NCI-H226 (cell line): ENCODE data around the gene ATXN8OS.
"Not testable (repeated sequence)": the region's sequence is repeated elsewhere in the genome, so short reads cannot be mapped to it uniquely, and the experiment has no call there.

Experiments used
- DNase-seq: peaks from one replicate; pipeline ENCODE4 v3.0.0-alpha.2; 2015

The ATXN8OS gene

GRCh38 chr13:70107498-70108281 lies at the start of gene ATXN8OS:
Gene ATXN8OS, plus strand, starts transcription at chr13:70107826.
- no peak for DNase-seq

DNA sequence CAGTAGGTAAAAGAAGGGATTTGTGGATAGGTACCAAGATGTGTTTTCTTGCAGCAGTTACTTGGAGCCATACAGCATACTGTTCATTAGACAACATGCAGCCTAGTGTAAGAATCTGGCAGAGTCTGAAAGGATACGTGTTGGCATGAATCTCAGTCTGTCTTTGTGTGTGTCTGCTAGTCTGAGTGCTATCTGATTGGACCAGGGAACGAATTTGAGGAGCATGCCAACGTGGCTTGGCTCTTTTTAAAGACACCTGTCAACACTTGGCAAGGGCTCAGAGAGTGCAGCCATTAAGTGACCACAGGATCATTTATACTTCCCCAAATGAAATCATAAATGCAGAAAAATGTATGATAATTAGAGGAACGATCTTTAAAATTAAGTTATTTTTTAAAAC lies 27.6 kb upstream of the ATXN8OS start:
- no peak for DNase-seq

- DNase-seq, result no peak
Observed at GRCh38 chr13:70087247-70087646, 20.4 kb upstream of the ATXN8OS start.

DNA sequence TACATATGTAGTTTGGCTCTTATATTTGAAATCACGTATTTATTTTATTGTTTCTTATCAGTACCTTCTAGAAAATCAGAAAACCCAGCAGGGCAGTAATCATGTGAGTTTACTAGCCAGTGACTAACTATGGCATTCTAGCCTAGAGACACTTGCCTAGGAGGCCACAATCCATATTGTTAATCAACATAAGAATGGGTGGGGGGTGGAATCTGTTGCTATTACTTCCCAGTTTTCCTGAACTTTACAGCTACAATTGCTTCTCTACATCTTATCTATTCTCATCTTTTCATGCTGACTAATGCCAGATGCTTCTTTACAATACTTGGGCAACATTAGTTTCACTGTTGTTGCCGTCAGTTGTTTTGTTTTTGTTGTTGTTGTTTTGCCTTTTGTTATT lies 18.7 kb upstream of the ATXN8OS start:
- DNase-seq, result no peak

DNA sequence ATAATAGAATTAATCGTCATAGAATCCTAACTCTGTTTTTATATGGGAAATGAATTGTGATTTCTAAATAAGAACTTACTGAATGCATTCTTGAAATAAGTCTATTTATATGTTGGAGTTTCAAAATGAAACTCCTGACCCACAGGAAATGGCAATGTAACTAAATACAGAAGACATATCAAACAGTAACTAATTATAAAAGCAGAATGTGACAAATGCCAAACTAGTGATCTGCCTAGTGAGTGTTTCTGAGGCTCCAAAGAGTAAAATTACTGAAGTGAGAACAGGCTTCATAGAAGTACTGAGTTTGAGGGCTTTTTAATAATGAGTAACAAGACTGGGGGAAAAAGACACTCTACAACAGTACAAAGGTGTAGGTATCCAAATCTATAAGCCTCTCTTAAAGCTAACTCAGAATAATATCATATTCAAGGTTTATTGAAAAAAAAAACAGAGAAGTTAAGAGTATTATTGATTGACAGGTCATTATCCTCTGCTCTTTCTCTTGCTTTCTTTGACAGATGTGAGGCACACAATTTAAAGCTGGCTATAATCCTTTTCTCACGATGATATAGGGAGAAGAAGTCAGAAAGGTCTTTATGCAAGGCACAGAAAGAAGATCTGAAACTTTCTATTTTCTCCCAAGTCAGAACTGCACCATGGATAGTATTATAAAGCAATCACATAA lies 17.4 kb upstream of the ATXN8OS start:
- DNase-seq, result no peak

GRCh38 chr13:70098669-70099068 lies 9.0 kb upstream of the ATXN8OS start:
- no peak for DNase-seq

- DNase-seq, result no peak
Observed at GRCh38 chr13:70104481-70104880, 3.1 kb upstream of the ATXN8OS start.

DNA sequence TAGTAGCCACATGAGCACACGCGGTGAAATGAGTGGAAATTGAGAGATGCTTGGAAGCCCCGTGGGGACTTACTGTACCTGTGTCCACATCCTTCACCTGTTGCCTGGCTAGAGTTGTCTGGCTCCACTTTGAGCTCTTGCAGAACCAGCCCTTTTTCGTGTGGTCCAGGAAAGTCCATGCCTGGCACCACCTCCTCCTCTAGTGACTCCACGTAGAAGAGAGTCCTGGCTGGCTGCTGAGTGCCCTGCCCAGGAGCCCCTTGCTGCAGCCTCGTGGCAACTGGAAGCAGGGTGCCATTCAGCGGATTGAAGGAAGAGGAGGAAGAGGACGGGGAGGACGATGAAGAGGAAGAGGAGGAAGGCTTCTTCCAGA lies 515 bp upstream of the ATXN8OS start:
- DNase-seq, result no peak

- DNase-seq, result no peak
Observed at GRCh38 chr13:70108356-70109105, 905 bp downstream of the ATXN8OS start, which contains the start of gene KLHL1. Gene KLHL1, minus strand, starts transcription at chr13:70108452. Its CDS starts 753 bp downstream, at chr13:70107699.

- DNase-seq, result no peak
Observed at GRCh38 chr13:70117338-70117905, 9.8 kb downstream of the ATXN8OS start.

DNA sequence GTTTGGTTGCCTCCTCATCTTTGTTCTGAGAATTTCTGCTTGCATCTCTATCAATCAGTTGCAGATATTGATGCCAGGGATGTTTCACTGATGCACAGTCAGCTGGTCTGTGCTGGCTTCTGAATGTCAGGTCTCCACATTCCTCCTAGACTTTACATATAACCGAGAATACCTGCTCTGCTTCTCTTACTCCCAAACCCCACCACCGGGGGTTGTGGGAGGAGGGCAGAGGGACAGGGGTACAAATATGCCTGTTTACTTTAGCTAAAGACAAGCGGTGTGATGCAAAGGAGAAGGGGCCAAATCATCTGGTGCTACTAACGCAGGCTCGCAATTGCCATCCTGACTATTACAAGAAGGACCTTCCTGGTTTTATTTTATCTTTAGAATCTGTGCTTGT lies 18.1 kb downstream of the ATXN8OS start:
- no peak for DNase-seq

DNA sequence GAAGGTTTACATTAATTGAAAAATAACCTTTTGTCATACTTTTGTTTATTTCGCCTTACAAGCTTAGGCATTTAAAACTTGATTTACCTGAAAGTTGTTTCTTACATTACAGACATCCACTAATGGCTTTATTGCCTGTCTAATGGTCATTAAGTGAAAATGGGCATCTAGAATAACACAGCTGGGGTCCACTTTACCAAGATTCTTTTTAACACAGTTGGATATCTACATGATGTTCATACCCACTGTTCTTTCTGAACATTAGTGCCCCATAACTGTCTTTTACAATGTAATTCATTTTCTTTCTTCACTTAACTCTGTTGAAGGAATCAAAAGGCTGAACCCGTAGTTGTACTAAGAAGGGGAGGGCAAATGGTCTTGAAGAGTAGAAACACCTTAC lies 20.5 kb downstream of the ATXN8OS start:
- no peak for DNase-seq

DNA sequence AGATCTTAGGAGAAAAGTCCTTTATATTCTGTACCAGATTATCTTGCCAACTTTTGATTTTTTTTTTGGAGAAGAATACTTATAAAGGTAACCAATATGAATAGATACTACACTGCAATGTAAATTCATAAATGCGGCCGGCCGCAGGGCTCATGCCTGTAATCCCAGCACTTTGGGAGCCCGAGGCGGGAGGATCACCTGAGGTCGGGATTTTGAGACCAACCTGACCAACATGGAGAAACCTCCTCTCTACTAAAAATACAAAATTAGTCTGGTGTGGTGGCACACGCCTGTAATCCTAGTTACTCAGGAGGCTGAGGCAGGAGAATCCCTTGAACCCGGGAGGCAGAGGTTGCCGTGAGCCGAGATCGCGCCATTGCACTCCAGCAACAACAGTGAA lies 35.0 kb downstream of the ATXN8OS start:
- DNase-seq, result not testable (repeated sequence)

DNA sequence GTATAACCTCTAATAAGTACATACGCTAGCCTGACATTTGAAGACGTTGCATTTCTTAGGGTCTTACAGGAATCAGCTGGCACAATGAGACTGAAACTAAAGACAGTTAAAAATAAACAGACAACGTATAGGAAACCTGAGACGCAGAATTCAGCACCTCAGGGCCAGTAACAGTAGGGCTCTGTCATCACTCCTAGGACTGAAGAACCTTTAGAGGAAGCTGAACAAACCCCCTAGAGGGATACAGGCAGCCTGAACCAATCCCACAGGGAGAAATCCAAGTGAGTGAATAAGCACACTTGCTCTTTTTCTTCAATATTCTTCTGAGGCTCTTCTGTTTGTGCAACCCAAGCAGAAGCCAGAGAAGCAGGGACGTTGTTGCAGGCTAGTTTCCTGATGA lies 54.5 kb downstream of the ATXN8OS start:
- DNase-seq, result no peak

- no peak for DNase-seq
Observed at GRCh38 chr13:70170689-70171088, 63.1 kb downstream of the ATXN8OS start.

DNA sequence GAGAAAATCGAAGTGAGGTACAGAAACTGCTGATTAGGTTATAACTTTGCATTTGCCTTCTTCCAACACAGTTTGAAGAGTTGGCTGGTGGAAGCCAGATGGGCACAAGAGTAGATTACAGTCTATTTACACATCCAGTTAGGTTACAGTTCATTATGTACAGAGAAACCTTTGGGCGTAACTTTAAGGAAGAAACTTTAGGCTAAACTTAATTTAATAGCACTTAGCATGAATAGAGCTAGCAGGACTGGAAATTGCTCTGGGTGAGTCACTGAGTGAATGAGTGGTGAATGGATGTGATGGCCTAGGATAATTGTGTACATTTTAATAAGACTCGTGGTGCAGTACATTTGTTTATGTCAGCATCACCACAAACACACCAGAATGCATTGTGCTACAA lies 63.5 kb downstream of the ATXN8OS start:
- DNase-seq, result no peak

GRCh38 chr13:70172946-70173597 lies 65.4 kb downstream of the ATXN8OS start:
- no peak for DNase-seq

- DNase-seq, result no peak
Observed at GRCh38 chr13:70173598-70173959, 66.0 kb downstream of the ATXN8OS start.

DNA sequence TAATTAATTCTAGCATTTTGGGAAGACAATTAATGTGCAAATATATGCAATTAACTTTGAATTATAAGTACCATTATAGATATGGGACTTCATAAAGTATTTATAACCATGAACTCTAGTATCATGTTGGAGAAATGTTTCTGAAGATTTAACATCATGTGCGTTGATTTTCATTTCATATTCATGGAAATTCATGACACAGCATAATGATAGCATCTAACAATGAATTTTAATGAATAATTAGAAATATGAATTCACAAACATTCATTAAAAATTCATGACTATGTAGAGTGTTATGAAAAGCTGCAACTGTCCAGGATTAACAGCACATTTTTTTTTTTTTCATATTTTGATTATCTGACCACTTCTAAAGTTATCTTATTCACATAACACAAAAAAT lies 70.7 kb downstream of the ATXN8OS start:
- no peak for DNase-seq
